ACC112 (cell line): ENCODE results near the gene DUSP16.

Experiments
- H2AFZ ChIP-seq: fragments of 200-600 bp; sonication (generic); one replicate; pipeline ENCODE4 v1.6.0; 2017; ENCODE audit warnings: antibody characterized with exemption, low read length; ENCODE audit not compliant: unreplicated experiment
- H3K27ac ChIP-seq: fragments of 200-600 bp; sonication (generic); 2 replicates; pipeline ENCODE4 v1.5.1; 2014; ENCODE audit warnings: low read depth, mild to moderate bottlenecking, antibody characterized with exemption, low read length, moderate library complexity
- H3K27me3 ChIP-seq: fragments of 200-600 bp; sonication (generic); 2 replicates; pipeline ENCODE4 v1.6.1; 2014; ENCODE audit warnings: mild to moderate bottlenecking, antibody characterized with exemption, low read length, moderate library complexity, mixed read lengths; ENCODE audit not compliant: insufficient read depth
- H3K36me3 ChIP-seq: fragments of 200-600 bp; sonication (generic); 2 replicates; pipeline ENCODE4 v1.6.1; 2016; ENCODE audit warnings: mild to moderate bottlenecking, antibody characterized with exemption, low read length, moderate library complexity, mixed read lengths; ENCODE audit not compliant: insufficient read depth
- H3K4me1 ChIP-seq: fragments of 200-600 bp; sonication (generic); one replicate; pipeline ENCODE4 v1.6.1; 2016; ENCODE audit warnings: low read length, mixed read lengths; ENCODE audit not compliant: insufficient read depth, unreplicated experiment, control insufficient read depth
- H3K4me3 ChIP-seq: fragments of 200-600 bp; sonication (generic); 2 replicates; pipeline ENCODE4 v1.5.1; 2014; ENCODE audit warnings: mild to moderate bottlenecking, low read depth, low read length
- H3K79me2 ChIP-seq: fragments of 200-600 bp; sonication (generic); one replicate; pipeline ENCODE4 v1.6.0; 2016; ENCODE audit warnings: low read length; ENCODE audit not compliant: control insufficient read depth, unreplicated experiment, insufficient read depth

DUSP16 gene

GRCh38 chr12:12495536-12495935, 67.1 kb downstream of the DUSP16 start:
- H3K36me3 ChIP-seq: no peaks in the 10 kb centered on the region
- no peaks in the 10 kb centered on the region for H3K79me2 ChIP-seq
- H2AFZ ChIP-seq: no peak overlapping the region
- no peak overlapping the region for H3K4me3 ChIP-seq
- H3K27me3 ChIP-seq: no peaks in the 10 kb centered on the region
- H3K4me1 ChIP-seq: no peaks in the 10 kb centered on the region
- H3K27ac ChIP-seq: no peak overlapping the region

- no peak overlapping the region for H3K27ac ChIP-seq
- H2AFZ ChIP-seq: no peak overlapping the region
- no peaks in the 10 kb centered on the region for H3K27me3 ChIP-seq
- H3K4me1 ChIP-seq: no peaks in the 10 kb centered on the region
- no peaks in the 10 kb centered on the region for H3K36me3 ChIP-seq
- H3K79me2 ChIP-seq: no peaks in the 10 kb centered on the region
- H3K4me3 ChIP-seq: no peak overlapping the region
These were observed 70.1 kb downstream of the DUSP16 start for GRCh38 chr12:12492547-12492946.

- H3K36me3 ChIP-seq: no peaks in the 10 kb centered on the region
- H3K4me3 ChIP-seq: no peak overlapping the region
- no peak overlapping the region for H3K27ac ChIP-seq
- no peaks in the 10 kb centered on the region for H3K4me1 ChIP-seq
- no peaks in the 10 kb centered on the region for H3K27me3 ChIP-seq
- no peak overlapping the region for H2AFZ ChIP-seq
- H3K79me2 ChIP-seq: no peaks in the 10 kb centered on the region
These were observed 71.1 kb downstream of the DUSP16 start for GRCh38 chr12:12491606-12492005.

GRCh38 chr12:12488823-12489550, 73.7 kb downstream of the DUSP16 start:
- H2AFZ ChIP-seq: no peak overlapping the region
- no peaks in the 10 kb centered on the region for H3K36me3 ChIP-seq

GRCh38 chr12:12488296-12488695, 74.4 kb downstream of the DUSP16 start:
- no peaks in the 10 kb centered on the region for H3K27me3 ChIP-seq
- H3K27ac ChIP-seq: no peak overlapping the region
- H3K79me2 ChIP-seq: no peaks in the 10 kb centered on the region
- no peaks in the 10 kb centered on the region for H3K4me1 ChIP-seq
- H3K36me3 ChIP-seq: no peaks in the 10 kb centered on the region
- no peak overlapping the region for H3K4me3 ChIP-seq
- no peak overlapping the region for H2AFZ ChIP-seq

More at GRCh38 chr12:12488823-12489550, 73.7 kb downstream of the DUSP16 start:
- no peak overlapping the region for H3K4me3 ChIP-seq
- no peaks in the 10 kb centered on the region for H3K27me3 ChIP-seq
- H3K4me1 ChIP-seq: no peaks in the 10 kb centered on the region
- no peaks in the 10 kb centered on the region for H3K79me2 ChIP-seq
- H3K27ac ChIP-seq: no peak overlapping the region

- Histone ChIP-seq H3K27ac (no peak overlapping the region), H3K4me3 (no peak overlapping the region), H2AFZ (no peak overlapping the region), H3K36me3 (no peaks in the 10 kb centered on the region), H3K27me3 (no peaks in the 10 kb centered on the region), H3K4me1 (no peaks in the 10 kb centered on the region), H3K79me2 (no peaks in the 10 kb centered on the region)
These were observed 75.2 kb downstream of the DUSP16 start for GRCh38 chr12:12487490-12487889.

- Histone ChIP-seq H3K4me3 (no peak overlapping the region), H3K27ac (no peak overlapping the region), H3K79me2 (no peaks in the 10 kb centered on the region), H2AFZ (no peak overlapping the region), H3K36me3 (no peaks in the 10 kb centered on the region), H3K4me1 (no peaks in the 10 kb centered on the region), H3K27me3 (no peaks in the 10 kb centered on the region)
These were observed 75.9 kb downstream of the DUSP16 start for GRCh38 chr12:12486661-12487240.

- Histone ChIP-seq H3K4me3 (no peak overlapping the region), H3K27ac (no peak overlapping the region), H2AFZ (no peak overlapping the region), H3K4me1 (no peaks in the 10 kb centered on the region), H3K79me2 (no peaks in the 10 kb centered on the region), H3K27me3 (no peaks in the 10 kb centered on the region), H3K36me3 (no peaks in the 10 kb centered on the region)
These were observed 79.2 kb downstream of the DUSP16 start for GRCh38 chr12:12483438-12483837.

- H3K36me3 ChIP-seq: no peaks in the 10 kb centered on the region
- no peak overlapping the region for H3K27ac ChIP-seq
- no peaks in the 10 kb centered on the region for H3K27me3 ChIP-seq
- no peaks in the 10 kb centered on the region for H3K79me2 ChIP-seq
- no peak overlapping the region for H2AFZ ChIP-seq
- no peak overlapping the region for H3K4me3 ChIP-seq
- H3K4me1 ChIP-seq: no peaks in the 10 kb centered on the region
These were observed 79.7 kb downstream of the DUSP16 start for GRCh38 chr12:12482959-12483358.

GRCh38 chr12:12482150-12482761, 80.4 kb downstream of the DUSP16 start:
- Histone ChIP-seq H3K36me3 (no peaks in the 10 kb centered on the region), H3K4me3 (no peak overlapping the region), H3K79me2 (no peaks in the 10 kb centered on the region), H2AFZ (no peak overlapping the region), H3K27me3 (no peaks in the 10 kb centered on the region), H3K4me1 (no peaks in the 10 kb centered on the region), H3K27ac (no peak overlapping the region)

- no peaks in the 10 kb centered on the region for H3K4me1 ChIP-seq
- H3K79me2 ChIP-seq: no peaks in the 10 kb centered on the region
- no peak overlapping the region for H3K4me3 ChIP-seq
- no peaks in the 10 kb centered on the region for H3K36me3 ChIP-seq
- H3K27me3 ChIP-seq: no peaks in the 10 kb centered on the region
- H2AFZ ChIP-seq: no peak overlapping the region
- H3K27ac ChIP-seq: no peak overlapping the region
These were observed 81.0 kb downstream of the DUSP16 start for GRCh38 chr12:12481631-12482030.
